Measurements from ENCODE around the gene NBAS. TPM values are rescaled to one million over a fixed set of nuclear protein-coding genes. Genes with fewer than 3 reads are reported as not detected.
A peak's percentile ranks its signal among the peaks of the same experiment; 100 is the strongest.

Gene NBAS
- polyA plus RNA-seq, 4 donors = 26.0 to 67.2 (median 33.6) TPM

DNA sequence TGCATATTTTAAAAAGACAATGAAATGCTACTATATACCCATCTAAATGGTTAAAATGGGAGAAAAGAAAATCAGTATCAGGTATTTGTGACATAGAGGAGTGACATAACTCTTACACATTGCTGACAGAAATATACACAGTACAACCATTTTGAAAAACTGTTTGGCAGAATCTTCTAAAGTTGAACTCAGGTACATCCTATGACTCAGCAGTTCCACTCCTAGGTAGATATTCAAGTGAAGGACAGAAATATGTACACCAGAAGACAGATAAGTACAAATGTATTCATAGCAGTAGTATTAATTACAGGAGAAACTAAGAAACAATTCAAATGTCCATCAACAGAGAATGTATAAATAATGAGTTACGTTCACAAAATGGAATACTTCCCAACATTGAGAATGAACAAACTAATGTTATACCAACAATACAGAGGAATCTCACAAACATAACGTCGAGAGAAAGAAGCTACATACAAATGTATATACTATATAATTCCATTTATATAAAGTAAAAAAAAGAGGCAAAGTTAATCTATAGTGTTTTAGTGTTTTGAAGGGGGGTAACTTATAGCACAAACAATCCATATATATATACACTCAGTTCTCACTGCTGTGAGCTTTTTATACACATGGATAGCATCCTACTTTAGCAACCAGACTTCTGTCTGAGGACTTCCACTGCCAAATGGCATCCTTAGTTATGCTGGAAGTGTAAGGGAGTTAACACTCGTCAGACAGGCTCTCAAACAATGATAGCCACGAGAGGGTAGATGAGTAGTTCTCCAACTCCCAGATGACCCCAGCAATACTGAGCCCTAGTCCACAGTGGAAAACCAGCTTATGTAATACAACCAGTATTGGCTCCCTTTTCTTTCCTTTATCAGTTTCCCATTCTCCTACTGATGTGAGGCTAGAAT lies 172.5 kb downstream of the NBAS start:
- Histone ChIP-seq H3K27me3 (ENCODE audit: control insufficient read depth in 3 of 3, insufficient read depth in 3 of 3, low read length in 3 of 3) (no peaks in the 10 kb centered on the region), H3K27ac (ENCODE audit: low read depth in 1 of 3, low read length in 2 of 3) (no peak overlapping the region), H3K36me3 (ENCODE audit: control insufficient read depth in 3 of 3, insufficient read depth in 2 of 3, low read depth in 1 of 3, low read length in 3 of 3) (peaks cover 0 to 12% (median 5%) of the 10 kb centered on the region in 3 donors), H3K4me3 (ENCODE audit: low read depth in 1 of 3, low read length in 3 of 3) (no peak overlapping the region), H3K9me3 (ENCODE audit: control insufficient read depth in 2 of 2, insufficient read depth in 1 of 2, low read depth in 1 of 2, low read length in 1 of 2) (no peaks in the 10 kb centered on the region), H3K4me1 (ENCODE audit: control insufficient read depth in 3 of 3, insufficient read depth in 2 of 3, low read depth in 1 of 3, low read length in 2 of 3) (no peaks in the 10 kb centered on the region)
- DNase-seq = no peak
- no peak for FAIRE-seq
- 92 to 95% (median 93%) methylated on average over 5 of the region's 5 CpGs for WGBS, 3 donors

GRCh38 chr2:15385184-15385583 lies 175.9 kb downstream of the NBAS start:
- WGBS, 3 donors = 97 to 100% (median 98%) methylated on average over 1 of the region's 1 CpG
- H3K4me3 ChIP-seq (ENCODE audit: low read depth in 1 of 3, low read length in 3 of 3) = no peak overlapping the region
- DNase-seq (no peak), FAIRE-seq (no peak)
- H3K27me3 ChIP-seq (ENCODE audit: control insufficient read depth in 3 of 3, insufficient read depth in 3 of 3, low read length in 3 of 3) = no peaks in the 10 kb centered on the region
- H3K4me1 ChIP-seq (ENCODE audit: control insufficient read depth in 3 of 3, insufficient read depth in 2 of 3, low read depth in 1 of 3, low read length in 2 of 3) = no peaks in the 10 kb centered on the region
- no peaks in the 10 kb centered on the region for H3K9me3 ChIP-seq (ENCODE audit: control insufficient read depth in 2 of 2, insufficient read depth in 1 of 2, low read depth in 1 of 2, low read length in 1 of 2)
- H3K27ac ChIP-seq (ENCODE audit: low read depth in 1 of 3, low read length in 2 of 3) = no peak overlapping the region
- H3K36me3 ChIP-seq (ENCODE audit: control insufficient read depth in 3 of 3, insufficient read depth in 2 of 3, low read depth in 1 of 3, low read length in 3 of 3) = peaks cover 0 to 10% (median 9%) of the 10 kb centered on the region in 3 donors

- H3K9me3 ChIP-seq (ENCODE audit: control insufficient read depth in 2 of 2, insufficient read depth in 1 of 2, low read depth in 1 of 2, low read length in 1 of 2) = no peaks in the 10 kb centered on the region
- no peaks in the 10 kb centered on the region for H3K27me3 ChIP-seq (ENCODE audit: control insufficient read depth in 3 of 3, insufficient read depth in 3 of 3, low read length in 3 of 3)
- no peak overlapping the region for H3K4me3 ChIP-seq (ENCODE audit: low read depth in 1 of 3, low read length in 3 of 3)
- FAIRE-seq (no peak), DNase-seq (no peak)
- no peaks in the 10 kb centered on the region for H3K4me1 ChIP-seq (ENCODE audit: control insufficient read depth in 3 of 3, insufficient read depth in 2 of 3, low read depth in 1 of 3, low read length in 2 of 3)
- WGBS, 3 donors = 95 to 98% (median 97%) methylated on average over 7 of the region's 7 CpGs
- H3K36me3 ChIP-seq (ENCODE audit: control insufficient read depth in 3 of 3, insufficient read depth in 2 of 3, low read depth in 1 of 3, low read length in 3 of 3) = peaks cover 0 to 10% (median 9%) of the 10 kb centered on the region in 3 donors
- no peak overlapping the region for H3K27ac ChIP-seq (ENCODE audit: low read depth in 1 of 3, low read length in 2 of 3)
Measured at GRCh38 chr2:15383695-15384350, 177.3 kb downstream of the NBAS start.

DNA sequence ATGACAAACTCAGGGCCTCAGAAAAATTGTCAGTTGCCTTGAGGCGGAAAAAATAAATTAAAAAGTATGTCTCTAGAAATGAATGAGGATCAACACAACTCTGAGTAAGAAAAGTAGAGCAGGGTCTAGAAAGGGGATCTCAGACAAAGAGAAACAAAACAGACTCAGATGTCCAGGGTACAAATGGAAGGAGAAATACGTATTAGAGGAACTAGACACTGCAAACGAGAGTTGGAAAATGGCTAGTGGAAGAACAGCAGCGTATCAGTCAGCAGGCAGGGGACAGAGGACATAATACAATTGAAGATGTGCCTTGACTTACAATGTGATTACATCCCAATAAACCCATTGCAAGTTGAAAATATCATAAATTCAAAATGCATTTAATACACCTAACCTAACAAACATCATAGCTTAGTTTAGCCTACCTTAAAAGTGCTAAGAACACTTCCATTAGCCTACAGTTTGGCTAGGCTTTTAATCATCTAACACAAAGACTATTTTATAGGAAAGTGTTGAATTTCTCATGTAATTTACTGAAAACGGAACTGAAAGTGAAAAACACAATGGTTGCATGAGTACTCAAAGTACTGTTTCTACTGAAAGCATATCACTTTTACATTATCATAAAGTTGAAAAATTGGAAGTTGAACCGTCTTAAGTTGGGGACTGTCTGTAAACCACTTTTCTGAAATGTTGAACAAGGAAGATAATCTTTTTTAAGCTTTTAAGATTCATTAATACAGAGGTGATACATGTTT lies 182.8 kb downstream of the NBAS start:
- FAIRE-seq (peak; percentile 67), DNase-seq (no peak)
- H3K9me3 ChIP-seq (ENCODE audit: control insufficient read depth in 2 of 2, insufficient read depth in 1 of 2, low read depth in 1 of 2, low read length in 1 of 2) = no peaks in the 10 kb centered on the region
- 73 to 85% (median 81%) methylated on average over 6 of the region's 6 CpGs for WGBS, 3 donors
- H3K27me3 ChIP-seq (ENCODE audit: control insufficient read depth in 3 of 3, insufficient read depth in 3 of 3, low read length in 3 of 3) = no peaks in the 10 kb centered on the region
- H3K27ac ChIP-seq (ENCODE audit: low read depth in 1 of 3, low read length in 2 of 3) = no peak overlapping the region
- H3K4me3 ChIP-seq (ENCODE audit: low read depth in 1 of 3, low read length in 3 of 3) = no peak overlapping the region
- no peaks in the 10 kb centered on the region for H3K4me1 ChIP-seq (ENCODE audit: control insufficient read depth in 3 of 3, insufficient read depth in 2 of 3, low read depth in 1 of 3, low read length in 2 of 3)
- peaks cover 2 to 10% (median 3%) of the 10 kb centered on the region in 3 donors for H3K36me3 ChIP-seq (ENCODE audit: control insufficient read depth in 3 of 3, insufficient read depth in 2 of 3, low read depth in 1 of 3, low read length in 3 of 3)

DNA sequence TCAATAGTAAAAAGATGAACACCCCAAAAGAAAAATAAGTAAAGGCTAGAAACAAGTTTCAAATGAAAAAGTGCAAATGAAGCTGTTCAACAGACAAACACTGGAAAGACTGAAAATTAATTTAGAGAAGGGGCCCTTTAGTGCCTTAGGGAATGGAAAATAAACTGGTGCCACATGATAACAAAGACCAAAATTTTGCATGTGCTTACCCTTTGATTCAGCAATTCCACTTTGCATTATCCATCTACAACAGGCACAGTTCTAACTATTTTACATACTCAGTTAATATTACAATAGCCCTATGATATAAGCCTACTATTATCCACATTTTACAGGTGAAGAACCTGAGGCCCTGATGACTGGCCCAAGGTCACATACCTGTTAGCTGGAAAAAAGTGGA lies 183.9 kb downstream of the NBAS start:
- Histone ChIP-seq H3K4me3 (ENCODE audit: low read depth in 1 of 3, low read length in 3 of 3) (no peak overlapping the region), H3K27me3 (ENCODE audit: control insufficient read depth in 3 of 3, insufficient read depth in 3 of 3, low read length in 3 of 3) (no peaks in the 10 kb centered on the region), H3K4me1 (ENCODE audit: control insufficient read depth in 3 of 3, insufficient read depth in 2 of 3, low read depth in 1 of 3, low read length in 2 of 3) (no peaks in the 10 kb centered on the region), H3K9me3 (ENCODE audit: control insufficient read depth in 2 of 2, insufficient read depth in 1 of 2, low read depth in 1 of 2, low read length in 1 of 2) (no peaks in the 10 kb centered on the region), H3K27ac (ENCODE audit: low read depth in 1 of 3, low read length in 2 of 3) (no peak overlapping the region), H3K36me3 (ENCODE audit: control insufficient read depth in 3 of 3, insufficient read depth in 2 of 3, low read depth in 1 of 3, low read length in 3 of 3) (peaks cover 3 to 6% (median 4%) of the 10 kb centered on the region in 3 donors)
- DNase-seq = no peak
- no peak for FAIRE-seq

GRCh38 chr2:15372019-15372418 lies 189.1 kb downstream of the NBAS start:
- WGBS, 3 donors = 93 to 97% (median 97%) methylated on average over 1 of the region's 1 CpG
- no peaks in the 10 kb centered on the region for H3K4me1 ChIP-seq (ENCODE audit: control insufficient read depth in 3 of 3, insufficient read depth in 2 of 3, low read depth in 1 of 3, low read length in 2 of 3)
- H3K4me3 ChIP-seq (ENCODE audit: low read depth in 1 of 3, low read length in 3 of 3) = no peak overlapping the region
- H3K36me3 ChIP-seq (ENCODE audit: control insufficient read depth in 3 of 3, insufficient read depth in 2 of 3, low read depth in 1 of 3, low read length in 3 of 3) = peaks cover 0 to 11% (median 4%) of the 10 kb centered on the region in 3 donors
- FAIRE-seq (no peak), DNase-seq (no peak)
- no peaks in the 10 kb centered on the region for H3K9me3 ChIP-seq (ENCODE audit: control insufficient read depth in 2 of 2, insufficient read depth in 1 of 2, low read depth in 1 of 2, low read length in 1 of 2)
- no peaks in the 10 kb centered on the region for H3K27me3 ChIP-seq (ENCODE audit: control insufficient read depth in 3 of 3, insufficient read depth in 3 of 3, low read length in 3 of 3)
- no peak overlapping the region for H3K27ac ChIP-seq (ENCODE audit: low read depth in 1 of 3, low read length in 2 of 3)

DNA sequence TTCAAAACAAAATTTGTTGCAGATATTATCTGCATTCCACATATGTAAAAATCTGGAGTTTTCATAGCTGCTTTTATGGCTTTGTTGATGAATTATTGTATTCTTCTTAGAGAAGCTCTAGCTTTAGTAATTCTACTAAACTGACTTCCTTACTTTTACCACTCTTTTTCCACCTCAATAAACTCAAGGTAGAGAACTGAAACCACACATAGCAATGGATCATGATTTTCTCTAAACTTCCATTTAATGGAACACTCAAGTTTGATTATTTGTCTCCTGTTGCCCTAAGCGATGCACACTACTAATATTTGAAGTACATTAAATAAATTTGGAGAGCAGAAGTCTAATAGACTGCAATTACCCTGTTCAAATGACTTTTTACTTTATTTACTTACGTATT lies 192.0 kb downstream of the NBAS start:
- WGBS, 3 donors = 96 to 97% (median 97%) methylated on average over 2 of the region's 2 CpGs
- Histone ChIP-seq H3K4me1 (ENCODE audit: control insufficient read depth in 3 of 3, insufficient read depth in 2 of 3, low read depth in 1 of 3, low read length in 2 of 3) (no peaks in the 10 kb centered on the region), H3K27ac (ENCODE audit: low read depth in 1 of 3, low read length in 2 of 3) (no peak overlapping the region), H3K36me3 (ENCODE audit: control insufficient read depth in 3 of 3, insufficient read depth in 2 of 3, low read depth in 1 of 3, low read length in 3 of 3) (peaks cover 0 to 13% (median 11%) of the 10 kb centered on the region in 3 donors), H3K4me3 (ENCODE audit: low read depth in 1 of 3, low read length in 3 of 3) (no peak overlapping the region), H3K9me3 (ENCODE audit: control insufficient read depth in 2 of 2, insufficient read depth in 1 of 2, low read depth in 1 of 2, low read length in 1 of 2) (no peaks in the 10 kb centered on the region), H3K27me3 (ENCODE audit: control insufficient read depth in 3 of 3, insufficient read depth in 3 of 3, low read length in 3 of 3) (no peaks in the 10 kb centered on the region)
- no peak for DNase-seq
- FAIRE-seq = no peak

DNA sequence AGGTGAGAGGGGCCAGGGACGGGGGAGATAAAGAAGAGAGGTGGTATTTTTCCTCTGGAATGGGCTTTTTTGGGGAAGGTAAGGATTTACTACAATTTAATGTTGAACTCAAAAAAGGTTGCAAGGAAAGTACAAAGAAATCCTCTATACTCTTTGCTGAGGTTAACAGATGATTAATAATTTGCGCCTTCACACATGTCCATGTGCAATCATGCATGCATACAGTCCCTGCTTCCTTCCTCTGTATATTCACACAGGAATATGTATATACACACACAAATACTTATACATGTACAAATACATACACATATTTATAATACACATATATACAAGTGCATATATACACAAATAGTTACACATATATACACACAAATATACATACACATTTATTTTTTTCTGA lies 193.4 kb downstream of the NBAS start:
- DNase-seq (no peak), FAIRE-seq (no peak)
- Histone ChIP-seq H3K27me3 (ENCODE audit: control insufficient read depth in 3 of 3, insufficient read depth in 3 of 3, low read length in 3 of 3) (no peaks in the 10 kb centered on the region), H3K27ac (ENCODE audit: low read depth in 1 of 3, low read length in 2 of 3) (no peak overlapping the region), H3K36me3 (ENCODE audit: control insufficient read depth in 3 of 3, insufficient read depth in 2 of 3, low read depth in 1 of 3, low read length in 3 of 3) (peaks cover 0 to 13% (median 8%) of the 10 kb centered on the region in 3 donors), H3K4me1 (ENCODE audit: control insufficient read depth in 3 of 3, insufficient read depth in 2 of 3, low read depth in 1 of 3, low read length in 2 of 3) (no peaks in the 10 kb centered on the region), H3K4me3 (ENCODE audit: low read depth in 1 of 3, low read length in 3 of 3) (no peak overlapping the region), H3K9me3 (ENCODE audit: control insufficient read depth in 2 of 2, insufficient read depth in 1 of 2, low read depth in 1 of 2, low read length in 1 of 2) (no peaks in the 10 kb centered on the region)
- 92 to 100% (median 98%) methylated on average over 2 of the region's 2 CpGs for WGBS, 3 donors
